A549 (cell line): ENCODE results near the gene NEURL1. TPM values are rescaled to one million over a fixed set of nuclear protein-coding genes. Genes with fewer than 3 reads are reported as not detected.

Source experiments
- ATAC-seq, 2 experiments: fragments of 200-7000 bp in 1 of 2; fragments of >200 bp in 1 of 2; cut with Nextera tagmentation in 1 of 2; cut with Tn5 transposase in 1 of 2; 3 replicates each; pipeline versions ENCODE4 v1.8.0 to v1.9.1; 2018 to 2020; ENCODE audit warnings: mild to moderate bottlenecking in 1 of 2, moderate library complexity in 1 of 2
- CTCF ChIA-PET: fragments of 300-600 bp; sonication (Branson Sonifier 250); formaldehyde crosslinking; extraction: SDS; loops from one replicate; lab custom pipeline; 2021; ENCODE audit warnings: antibody characterized with exemption, inconsistent platforms; lab: Yijun Ruan, JAX
- POLR2A ChIA-PET: fragments of 350-600 bp; formaldehyde crosslinking; extraction: SDS; loops from one replicate; lab custom pipeline; 2021; ENCODE audit warnings: antibody characterized with exemption, inconsistent platforms; lab: Yijun Ruan, JAX
- DNase-seq, 2 experiments: peaks; one replicate each; pipeline versions ENCODE4 v3.0.0 to v3.0.0-alpha.2; 2011 to 2016; ENCODE audit warnings: low read depth in 1 of 2, low spot score in 1 of 2
- FAIRE-seq: peaks from 2 replicates; lab custom pipeline; 2011; peaks lifted over from hg19 to GRCh38; lab: Jason Lieb, UNC
- H3K27ac ChIP-seq, 2 experiments: fragments of >200 bp; sonication (Bioruptor Twin); formaldehyde crosslinking; 3 replicates each; pipeline ENCODE4 v1.5.1; 2016 to 2017
- H3K4me1 ChIP-seq: fragments of >200 bp; sonication (Bioruptor Twin); formaldehyde crosslinking; 3 replicates; pipeline ENCODE4 v1.6.1; 2016
- H3K4me2 ChIP-seq: fragments of >200 bp; sonication (Bioruptor Twin); formaldehyde crosslinking; 3 replicates; pipeline ENCODE4 v1.6.1; 2016
- H3K4me3 ChIP-seq: fragments of >200 bp; sonication (Bioruptor Twin); formaldehyde crosslinking; 3 replicates; pipeline ENCODE4 v1.5.1; 2016
- H3K9me3 ChIP-seq: fragments of >200 bp; sonication (Bioruptor Twin); formaldehyde crosslinking; 3 replicates; pipeline ENCODE4 v1.6.1; 2016
- CBX2 ChIP-seq: fragments of 200-600 bp; sonication (generic); IDR thresholded peaks from 2 replicates; pipeline ENCODE4 v1.6.1; 2016; ENCODE audit warnings: low read depth, mild to moderate bottlenecking, borderline replicate concordance
- CTCF ChIP-seq: fragments of >200 bp; sonication (Bioruptor Twin); formaldehyde crosslinking; IDR thresholded peaks from 3 replicates; pipeline ENCODE4 v1.5.1; 2016
- POLR2A ChIP-seq: IDR thresholded peaks from 2 replicates; pipeline ENCODE4 v1.6.1; 2012; ENCODE audit warnings: mild to moderate bottlenecking, low read length
- SMC3 ChIP-seq: fragments of >200 bp; sonication (Bioruptor Twin); formaldehyde crosslinking; IDR thresholded peaks from 3 replicates; pipeline ENCODE4 v1.6.1; 2018; ENCODE audit warnings: inconsistent platforms
- ZC3H11A ChIP-seq: fragments of 450-650 bp; IDR thresholded peaks from 2 replicates; pipeline ENCODE4 v1.6.1; 2014; ENCODE audit warnings: antibody characterized with exemption, mild to moderate bottlenecking
- WGBS: methylation state at CpG from one replicate; pipeline ENCODE4 v1.1.6; 2017; ENCODE audit errors: missing lambda C conversion rate; 5-methylcytosine and 5-hydroxymethylcytosine counted together
- polyA plus RNA-seq, 4 experiments: library from polyadenylated mRNA; depleted of rRNA in 3 of 4; stranded (reverse); fragments of >200 nt; fragmentation: RNase III in 1 of 4; extraction: RNeasy Plus Mini Kit Qiagen cat#74134 plus additional on column Dnase treatment in 1 of 4; gene quantifications; 2 replicates in 3 of 4; 3 replicates in 1 of 4; pipeline ENCODE4 v1.2.3, GENCODE V29; 2011 to 2017

Gene NEURL1
- polyA plus RNA-seq, 2 of the 4 experiments (the other 2 are of a cell fraction): 0.06 to 0.37 TPM

- TF ChIP-seq POLR2A (no peak), ZC3H11A (no peak), CTCF (no peak), CBX2 (no peak), SMC3 (no peak)
- H3K4me1 ChIP-seq: no peaks in the 10 kb centered on the region; the same call in 2 of the 3 replicates
- ChIA-PET POLR2A (no interaction called here), CTCF (no interaction called here)
- no peak for ATAC-seq
- FAIRE-seq: no peak
- 47% methylated on average over 4 of the region's 4 CpGs for WGBS
- no peak for DNase-seq
- H3K4me2 ChIP-seq: no peak overlapping the region
- H3K4me3 ChIP-seq: no peak overlapping the region
- H3K9me3 ChIP-seq: no peaks in the 10 kb centered on the region
- H3K27ac ChIP-seq: no peak overlapping the region
Observed at GRCh38 chr10:103641326-103641725, 147.8 kb downstream of the NEURL1 start.

Other genes starting within 250 kb of the NEURL1 start
- gene RPEL1, start 247.8 kb upstream of the NEURL1 start, polyA plus RNA-seq (2011; rRNA removed): 0.12 and 0.34 TPM in 2 replicates
- gene RPEL1, start 247.8 kb upstream of the NEURL1 start, polyA plus RNA-seq (2017; fragmentation: RNase III; extraction: RNeasy Plus Mini Kit Qiagen cat#74134 plus additional on column Dnase treatment): 0.13 to 0.20 TPM (median 0.16 TPM) in 3 replicates
- gene INA, start 216.6 kb upstream of the NEURL1 start, polyA plus RNA-seq (2011; rRNA removed): 30.2 and 32.0 TPM in 2 replicates
- gene INA, start 216.6 kb upstream of the NEURL1 start, polyA plus RNA-seq (2017; fragmentation: RNase III; extraction: RNeasy Plus Mini Kit Qiagen cat#74134 plus additional on column Dnase treatment): 20.9 to 22.7 TPM (median 22.5 TPM) in 3 replicates
- gene PCGF6, start 142.6 kb upstream of the NEURL1 start, polyA plus RNA-seq (2011; rRNA removed): 11.8 and 17.6 TPM in 2 replicates
- 11.3 to 13.6 TPM (median 11.8 TPM) in 3 replicates for gene PCGF6, start 142.6 kb upstream of the NEURL1 start, polyA plus RNA-seq (2017; fragmentation: RNase III; extraction: RNeasy Plus Mini Kit Qiagen cat#74134 plus additional on column Dnase treatment)
- 4.1 and 5.3 TPM in 2 replicates for gene TAF5, start 125.7 kb upstream of the NEURL1 start, polyA plus RNA-seq (2011; rRNA removed)
- 3.6 to 4.1 TPM (median 3.9 TPM) in 3 replicates for gene TAF5, start 125.7 kb upstream of the NEURL1 start, polyA plus RNA-seq (2017; fragmentation: RNase III; extraction: RNeasy Plus Mini Kit Qiagen cat#74134 plus additional on column Dnase treatment)
- 492 and 504 TPM in 2 replicates for gene ATP5MK, start 97.2 kb upstream of the NEURL1 start, polyA plus RNA-seq (2011; rRNA removed)
- 648 to 682 TPM (median 679 TPM) in 3 replicates for gene ATP5MK, start 97.2 kb upstream of the NEURL1 start, polyA plus RNA-seq (2017; fragmentation: RNase III; extraction: RNeasy Plus Mini Kit Qiagen cat#74134 plus additional on column Dnase treatment)
- 32.6 and 37.5 TPM in 2 replicates for gene PDCD11, start 97.1 kb upstream of the NEURL1 start, polyA plus RNA-seq (2011; rRNA removed)
- 23.5 to 30.8 TPM (median 26.2 TPM) in 3 replicates for gene PDCD11, start 97.1 kb upstream of the NEURL1 start, polyA plus RNA-seq (2017; fragmentation: RNase III; extraction: RNeasy Plus Mini Kit Qiagen cat#74134 plus additional on column Dnase treatment)
- gene CALHM2, start 41.3 kb upstream of the NEURL1 start, polyA plus RNA-seq (2011; rRNA removed): 2.5 and 3.6 TPM in 2 replicates
- gene CALHM2, start 41.3 kb upstream of the NEURL1 start, polyA plus RNA-seq (2017; fragmentation: RNase III; extraction: RNeasy Plus Mini Kit Qiagen cat#74134 plus additional on column Dnase treatment): 1.9 to 2.7 TPM (median 2.6 TPM) in 3 replicates
- not detected in 2 replicates for gene CALHM1, start 34.8 kb upstream of the NEURL1 start, polyA plus RNA-seq (2011; rRNA removed)
- not detected in 3 replicates for gene CALHM1, start 34.8 kb upstream of the NEURL1 start, polyA plus RNA-seq (2017; fragmentation: RNase III; extraction: RNeasy Plus Mini Kit Qiagen cat#74134 plus additional on column Dnase treatment)
- 0.08 and 0.17 TPM in 2 replicates for gene CALHM3, start 14.5 kb upstream of the NEURL1 start, polyA plus RNA-seq (2011; rRNA removed)
- gene CALHM3, start 14.5 kb upstream of the NEURL1 start, polyA plus RNA-seq (2017; fragmentation: RNase III; extraction: RNeasy Plus Mini Kit Qiagen cat#74134 plus additional on column Dnase treatment): 0.09 to 0.21 TPM (median 0.17 TPM) in 3 replicates